PFSK-1 (cell line): ENCODE results near the gene TFG.

ENCODE experiments used
- FOXP2 ChIP-seq: optimal IDR thresholded peaks from 2 replicates; pipeline ENCODE3; 2011; ENCODE audit warnings: borderline replicate concordance, control low read depth, inconsistent platforms; ENCODE audit not compliant: insufficient read depth; ENCODE audit errors: extremely low read length, extremely low read depth
- POLR2AphosphoS5 ChIP-seq: IDR thresholded peaks from 2 replicates; pipeline ENCODE4 v1.6.1; 2012; ENCODE audit warnings: low read depth, mild to moderate bottlenecking, control low read depth, low read length, moderate library complexity
- REST ChIP-seq, 2 experiments: IDR thresholded peaks; 2 replicates each; pipeline versions ENCODE4 v1.6.1 to v1.8.0; 2011 to 2012; ENCODE audit warnings: low read depth in 2 of 2, low read length in 2 of 2, control low read depth in 1 of 2, inconsistent platforms in 1 of 2, mild to moderate bottlenecking in 1 of 2, moderate library complexity in 1 of 2; ENCODE audit not compliant: insufficient read depth in 1 of 2
- SIN3A ChIP-seq: IDR thresholded peaks from 2 replicates; pipeline ENCODE4 v1.6.1; 2012; ENCODE audit warnings: mild to moderate bottlenecking, low read length, moderate library complexity, borderline replicate concordance; ENCODE audit not compliant: insufficient read depth
- TAF1 ChIP-seq: IDR thresholded peaks from 2 replicates; pipeline ENCODE4 v1.6.1; 2012; ENCODE audit warnings: low read length, control low read depth, borderline replicate concordance; ENCODE audit not compliant: insufficient read depth

Gene TFG

DNA sequence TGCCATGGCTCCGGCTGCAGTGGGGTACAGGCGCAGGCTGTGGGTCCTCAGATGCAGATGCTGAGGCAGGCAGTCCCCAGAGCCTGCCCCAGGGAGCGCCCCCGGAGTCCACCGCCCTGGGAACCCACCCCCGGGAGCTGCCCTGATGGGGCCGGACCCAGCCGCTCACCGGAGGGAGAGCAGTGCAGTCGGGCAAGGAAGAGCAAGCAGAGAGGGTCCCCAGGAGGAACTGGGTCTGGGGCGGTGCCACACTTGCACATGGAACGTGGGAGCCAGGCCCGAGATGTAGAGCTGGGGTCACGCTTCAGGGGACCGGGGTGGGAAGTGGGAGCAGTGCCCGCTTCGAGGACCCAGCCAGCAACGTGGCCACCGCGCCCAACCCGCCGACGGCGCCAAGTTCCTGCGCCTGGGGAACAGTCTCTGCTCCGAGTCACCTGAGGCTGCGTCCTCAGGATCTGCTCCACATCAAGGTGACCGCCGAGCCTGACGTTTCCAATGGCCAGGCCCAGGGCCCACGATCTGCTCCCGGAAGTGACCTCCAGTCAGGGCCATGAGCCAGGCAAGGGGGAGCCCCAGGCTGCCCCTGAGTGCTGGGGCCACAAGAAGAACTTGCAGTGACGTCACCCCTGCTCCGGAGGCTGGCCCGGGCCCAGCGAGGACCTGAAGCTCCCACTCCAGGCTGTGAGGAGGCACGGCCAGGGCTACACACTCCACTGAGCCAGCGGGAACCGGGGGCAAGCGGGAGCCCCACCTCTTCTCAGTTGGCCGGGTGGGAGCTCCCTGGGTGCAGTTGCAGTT lies 27.0 kb upstream of the TFG start:
- TF ChIP-seq REST (IDR thresholded peaks at IDR 0.05; ENCODE audit: insufficient read depth in 1 of 2, low read depth in 2 of 2, low read length in 2 of 2) (no peak), POLR2AphosphoS5 (no peak), SIN3A (no peak), TAF1 (no peak), FOXP2 (no peak)

DNA sequence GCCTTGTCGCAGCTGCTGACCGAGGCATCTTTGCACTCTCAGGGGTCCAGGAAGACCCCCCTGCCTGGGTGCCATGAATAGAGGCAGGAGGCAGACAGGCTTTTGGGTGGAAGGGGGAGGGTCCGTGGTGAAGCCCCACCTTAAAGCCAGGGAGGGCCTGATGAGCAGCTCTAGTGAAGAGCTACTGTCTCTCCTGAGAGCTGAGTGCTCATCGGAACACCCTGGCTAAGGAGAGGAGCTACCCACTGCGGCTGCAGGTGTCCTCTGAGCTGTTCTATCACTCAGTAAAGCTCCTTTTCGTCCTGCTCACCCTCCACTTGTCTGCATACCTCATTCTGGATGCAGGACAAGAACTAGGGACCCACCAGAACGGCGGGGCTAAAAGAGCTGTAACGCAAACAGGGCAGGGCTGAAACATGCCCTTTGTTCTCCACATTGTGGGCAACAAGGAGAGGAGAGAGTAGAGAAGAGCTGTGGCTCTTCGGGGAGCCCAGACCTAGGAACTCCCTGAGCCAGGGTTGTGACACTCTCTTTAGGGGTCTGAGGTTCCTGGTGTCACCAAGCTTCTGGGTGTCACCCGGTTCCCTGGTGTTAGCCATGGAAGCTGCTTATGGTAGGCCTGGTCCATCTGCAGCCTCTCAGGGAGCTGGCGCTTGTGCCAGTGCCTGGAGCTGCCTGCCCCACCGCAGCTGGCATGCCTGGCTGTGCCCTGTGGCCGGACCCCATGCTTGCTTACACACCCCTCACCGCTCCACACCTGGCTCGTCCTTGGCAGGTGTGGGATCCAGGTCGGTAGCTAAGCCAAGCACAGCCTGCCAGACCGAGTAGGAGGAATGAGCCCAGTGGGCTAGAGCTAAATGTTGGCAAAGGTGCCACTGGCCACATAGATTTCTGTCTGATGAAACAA lies 26.2 kb upstream of the TFG start:
- TF ChIP-seq SIN3A (no peak), FOXP2 (no peak)

DNA sequence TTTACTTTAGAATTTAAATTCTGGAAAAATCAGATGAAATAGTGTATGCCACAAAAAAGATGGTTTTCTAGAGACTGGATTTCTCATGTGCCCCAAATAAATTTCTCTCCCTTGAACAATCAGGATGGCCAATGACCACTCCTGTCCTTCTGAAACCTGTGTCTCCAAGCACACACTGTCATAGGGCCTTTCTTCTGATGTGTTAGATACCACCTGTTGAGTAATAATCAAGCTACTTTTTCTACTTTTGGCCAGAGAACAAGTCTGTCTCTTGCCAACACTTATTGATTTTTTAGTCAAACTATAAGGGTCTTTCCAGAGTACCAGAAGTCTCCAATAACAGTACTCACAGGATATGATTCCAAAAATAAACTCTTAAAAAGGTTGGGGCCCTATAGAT lies 16.1 kb upstream of the TFG start:
- no peak for TF ChIP-seq POLR2AphosphoS5
- no peak for TF ChIP-seq FOXP2
- no peak for TF ChIP-seq TAF1
- TF ChIP-seq REST (IDR thresholded peaks at IDR 0.05; ENCODE audit: insufficient read depth in 1 of 2, low read depth in 2 of 2, low read length in 2 of 2), result no peak
- no peak for TF ChIP-seq SIN3A

DNA sequence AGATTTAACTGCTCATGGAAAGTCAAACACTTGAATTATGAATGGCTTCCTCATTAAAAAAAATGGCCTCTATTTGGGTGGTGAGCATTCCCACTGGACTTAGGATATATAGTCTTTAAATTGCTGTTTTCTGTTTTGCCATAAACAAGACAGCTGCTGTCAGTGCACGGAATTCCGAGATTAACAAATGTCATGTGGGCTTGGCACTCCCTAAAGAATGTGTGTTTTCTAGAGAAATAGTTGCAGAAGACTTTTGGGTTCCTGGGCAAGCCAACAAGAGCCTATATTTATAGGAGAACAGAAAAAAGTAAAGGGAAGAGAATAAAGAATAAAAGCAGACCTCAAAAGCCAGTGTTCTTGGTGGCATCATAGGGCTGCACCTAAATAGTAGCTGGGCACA lies 13.6 kb upstream of the TFG start:
- TF ChIP-seq REST (IDR thresholded peaks at IDR 0.05; ENCODE audit: insufficient read depth in 1 of 2, low read depth in 2 of 2, low read length in 2 of 2), result no peak
- TF ChIP-seq FOXP2, result no peak
- TF ChIP-seq SIN3A, result no peak
- no peak for TF ChIP-seq TAF1
- no peak for TF ChIP-seq POLR2AphosphoS5

- TF ChIP-seq FOXP2 (no peak), REST (IDR thresholded peaks at IDR 0.05; ENCODE audit: insufficient read depth in 1 of 2, low read depth in 2 of 2, low read length in 2 of 2) (no peak), SIN3A (no peak), POLR2AphosphoS5 (no peak), TAF1 (no peak)
Measured at GRCh38 chr3:100696161-100696560, 13.1 kb upstream of the TFG start.
